Hepatocyte (in vitro differentiated cells): ENCODE measurements around the gene PLXNC1. TPM values are rescaled to one million over a fixed set of nuclear protein-coding genes. Genes with fewer than 3 reads are reported as not detected.
A peak's percentile ranks its signal among the peaks of the same experiment; 100 is the strongest.

Source experiments
- DNase-seq: peaks from one replicate; pipeline ENCODE4 v3.0.0-alpha.2; 2016; ENCODE audit warnings: low spot score
- H2AFZ ChIP-seq: fragments of 200-600 bp; sonication (generic); 2 replicates; pipeline ENCODE4 v1.6.0; 2016; ENCODE audit warnings: antibody characterized with exemption, mild to moderate bottlenecking
- H3K27ac ChIP-seq: fragments of 200-600 bp; sonication (generic); 2 replicates; pipeline ENCODE4 v1.5.1; 2016; ENCODE audit warnings: mild to moderate bottlenecking
- H3K27me3 ChIP-seq: fragments of 200-600 bp; sonication (generic); 2 replicates; pipeline ENCODE4 v1.6.1; 2016
- H3K36me3 ChIP-seq: fragments of 200-600 bp; sonication (generic); replicated peaks from 2 replicates; pipeline ENCODE4 v1.5.1; 2016; ENCODE audit warnings: low read depth; ENCODE audit not compliant: insufficient read depth
- H3K4me1 ChIP-seq: fragments of 200-600 bp; sonication (generic); 2 replicates; pipeline ENCODE4 v1.5.1; 2016; ENCODE audit warnings: mild to moderate bottlenecking, moderate library complexity; ENCODE audit not compliant: insufficient read depth
- H3K4me2 ChIP-seq: fragments of 200-600 bp; sonication (generic); 2 replicates; pipeline ENCODE4 v1.6.0; 2016
- H3K4me3 ChIP-seq: fragments of 200-600 bp; sonication (generic); 2 replicates; pipeline ENCODE4 v1.5.1; 2016; ENCODE audit warnings: mild to moderate bottlenecking
- H3K79me2 ChIP-seq: fragments of 200-600 bp; sonication (generic); 2 replicates; pipeline ENCODE4 v1.6.0; 2017; ENCODE audit warnings: mild to moderate bottlenecking
- H3K9me2 ChIP-seq: fragments of 200-600 bp; sonication (generic); replicated peaks from 2 replicates; pipeline ENCODE4 v1.6.0; 2017; ENCODE audit warnings: mild to moderate bottlenecking; ENCODE audit not compliant: insufficient read depth
- H3K9me3 ChIP-seq: fragments of 200-600 bp; sonication (generic); 2 replicates; pipeline ENCODE4 v1.5.1; 2016; ENCODE audit warnings: low read depth, mild to moderate bottlenecking
- H4K20me1 ChIP-seq: fragments of 200-600 bp; sonication (generic); 2 replicates; pipeline ENCODE4 v1.6.0; 2016; ENCODE audit warnings: mild to moderate bottlenecking; ENCODE audit not compliant: insufficient read depth, poor library complexity, severe bottlenecking
- EZH2 ChIP-seq: fragments of 200-600 bp; sonication (generic); IDR thresholded peaks from 2 replicates; pipeline ENCODE4 v1.6.1; 2016; ENCODE audit warnings: antibody characterized with exemption, mild to moderate bottlenecking, borderline replicate concordance
- EZH2phosphoT487 ChIP-seq: fragments of 200-600 bp; sonication (generic); IDR thresholded peaks from one replicate; pipeline ENCODE4 v1.6.1; 2018; ENCODE audit warnings: antibody characterized with exemption, mild to moderate bottlenecking, low read depth, moderate library complexity; ENCODE audit not compliant: unreplicated experiment, severe bottlenecking
- WGBS: methylation state at CpG from one replicate; pipeline ENCODE4 v1.1.6; 2016; ENCODE audit warnings: low lambda C conversion rate; ENCODE audit errors: missing lambda C conversion rate; 5-methylcytosine and 5-hydroxymethylcytosine counted together
- polyA plus RNA-seq: library from polyadenylated mRNA; unstranded; fragments of >200 nt; fragmentation: Nextera tagmentation; extraction: Ambion mirVana; gene quantifications from 2 replicates; pipeline ENCODE4 v1.2.1, GENCODE V29; 2016
- total RNA-seq: library from RNA; depleted of rRNA; stranded (reverse); fragments of >200 nt; gene quantifications from 2 replicates; pipeline ENCODE4 v1.2.3, GENCODE V29; 2014
- TF ChIP-seq, protein P1 (sequence below): fragments of 200-600 bp; sonication (generic); IDR thresholded peaks from 2 replicates; pipeline ENCODE4 v1.5.1; 2016; ENCODE audit warnings: antibody characterized with exemption, mild to moderate bottlenecking; ENCODE audit not compliant: poor library complexity

Gene PLXNC1
- total and polyA plus RNA-seq, 2 experiments from 2014 or later, result 6.7 to 23.2 TPM

DNA sequence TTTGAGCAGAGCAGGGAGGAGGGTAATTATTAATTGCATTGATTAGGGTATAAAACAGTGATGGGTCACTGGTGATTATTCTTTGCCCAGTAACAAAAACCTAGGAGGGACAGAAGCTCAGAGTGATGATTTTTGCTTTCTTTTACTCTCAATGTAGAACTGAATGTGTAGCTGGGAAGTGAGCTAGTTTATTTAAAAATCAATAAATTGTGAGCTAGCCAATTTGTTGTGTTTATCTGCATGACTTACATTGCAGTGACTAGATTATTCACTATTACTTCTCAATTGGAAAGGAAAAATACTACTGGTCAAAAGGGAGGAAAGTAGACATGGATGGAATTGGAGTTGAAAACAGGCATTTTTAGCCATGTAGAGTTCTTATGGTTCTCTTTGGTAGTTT lies 107.1 kb downstream of the PLXNC1 start:
- Histone ChIP-seq H3K4me2 (no peak overlapping the region), H3K9me3 (no peaks in the 10 kb centered on the region), H2AFZ (no peak overlapping the region), H3K79me2 (no peaks in the 10 kb centered on the region), H3K4me1 (no peaks in the 10 kb centered on the region), H3K36me3 (no peaks in the 10 kb centered on the region), H3K27me3 (no peaks in the 10 kb centered on the region), H4K20me1 (no peaks in the 10 kb centered on the region), H3K4me3 (no peak overlapping the region), H3K27ac (no peak overlapping the region), H3K9me2 (no peaks in the 10 kb centered on the region)
- no peak for DNase-seq
- no peak for TF ChIP-seq EZH2phosphoT487
- TF ChIP-seq, protein P1, sequence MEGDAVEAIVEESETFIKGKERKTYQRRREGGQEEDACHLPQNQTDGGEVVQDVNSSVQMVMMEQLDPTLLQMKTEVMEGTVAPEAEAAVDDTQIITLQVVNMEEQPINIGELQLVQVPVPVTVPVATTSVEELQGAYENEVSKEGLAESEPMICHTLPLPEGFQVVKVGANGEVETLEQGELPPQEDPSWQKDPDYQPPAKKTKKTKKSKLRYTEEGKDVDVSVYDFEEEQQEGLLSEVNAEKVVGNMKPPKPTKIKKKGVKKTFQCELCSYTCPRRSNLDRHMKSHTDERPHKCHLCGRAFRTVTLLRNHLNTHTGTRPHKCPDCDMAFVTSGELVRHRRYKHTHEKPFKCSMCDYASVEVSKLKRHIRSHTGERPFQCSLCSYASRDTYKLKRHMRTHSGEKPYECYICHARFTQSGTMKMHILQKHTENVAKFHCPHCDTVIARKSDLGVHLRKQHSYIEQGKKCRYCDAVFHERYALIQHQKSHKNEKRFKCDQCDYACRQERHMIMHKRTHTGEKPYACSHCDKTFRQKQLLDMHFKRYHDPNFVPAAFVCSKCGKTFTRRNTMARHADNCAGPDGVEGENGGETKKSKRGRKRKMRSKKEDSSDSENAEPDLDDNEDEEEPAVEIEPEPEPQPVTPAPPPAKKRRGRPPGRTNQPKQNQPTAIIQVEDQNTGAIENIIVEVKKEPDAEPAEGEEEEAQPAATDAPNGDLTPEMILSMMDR, result no peak
- no peak for TF ChIP-seq EZH2

DNA sequence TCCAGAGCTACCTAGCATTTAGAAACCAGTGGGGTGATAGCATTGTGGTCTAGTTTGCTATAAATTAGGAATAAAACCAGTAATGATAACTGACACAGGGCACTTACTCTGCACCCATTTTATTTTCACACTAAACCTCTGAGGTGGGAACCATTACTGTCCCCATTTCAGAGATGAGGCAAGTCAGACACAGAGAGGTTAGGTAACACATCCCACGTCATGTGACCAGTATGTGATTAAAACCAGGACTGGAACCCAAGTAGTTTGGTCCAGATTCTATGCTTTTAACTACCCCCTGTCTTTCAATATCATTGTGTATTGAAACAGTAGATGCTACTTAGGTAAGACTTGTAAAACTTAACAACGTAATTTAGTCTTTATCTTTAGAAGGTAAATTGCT lies 110.2 kb downstream of the PLXNC1 start:
- Histone ChIP-seq H3K4me3 (no peak overlapping the region), H3K36me3 (no peaks in the 10 kb centered on the region), H3K4me2 (no peak overlapping the region), H3K9me3 (no peaks in the 10 kb centered on the region), H4K20me1 (no peaks in the 10 kb centered on the region), H2AFZ (no peak overlapping the region), H3K9me2 (no peaks in the 10 kb centered on the region), H3K4me1 (peaks cover 9% of the 10 kb centered on the region), H3K27me3 (no peaks in the 10 kb centered on the region), H3K27ac (no peak overlapping the region), H3K79me2 (no peaks in the 10 kb centered on the region)
- TF ChIP-seq EZH2 (no peak), EZH2phosphoT487 (no peak)
- TF ChIP-seq, protein P1, result no peak
- no peak for DNase-seq
- WGBS, result 76% methylated on average over 2 of the region's 2 CpGs

DNA sequence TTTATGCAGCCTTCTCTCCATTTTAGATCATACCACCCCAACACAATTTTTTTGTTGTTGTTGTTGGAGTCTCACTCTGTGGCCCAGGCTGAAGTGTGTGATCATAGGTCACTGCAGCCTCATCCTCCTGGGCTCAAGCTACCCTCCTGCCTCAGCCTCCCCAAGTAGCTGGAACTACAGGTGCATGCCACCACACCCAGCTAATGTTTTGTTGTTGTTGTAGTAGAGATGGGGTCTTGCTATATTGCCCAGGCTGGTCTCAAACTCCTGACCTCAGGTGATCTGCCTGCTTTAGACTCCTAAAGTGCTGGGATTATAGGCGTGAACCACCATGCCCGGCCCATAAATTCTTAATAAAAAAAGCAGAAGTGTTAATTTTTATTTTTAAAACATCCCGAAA lies 111.6 kb downstream of the PLXNC1 start:
- H3K4me3 ChIP-seq, result no peak overlapping the region
- H4K20me1 ChIP-seq, result no peaks in the 10 kb centered on the region
- no peak for DNase-seq
- TF ChIP-seq EZH2phosphoT487 (no peak), EZH2 (no peak)
- TF ChIP-seq, protein P1, result no peak
- H3K4me2 ChIP-seq, result no peak overlapping the region
- H3K79me2 ChIP-seq, result no peaks in the 10 kb centered on the region
- H3K4me1 ChIP-seq, result peaks cover 22% of the 10 kb centered on the region
- no peak overlapping the region for H3K27ac ChIP-seq
- H2AFZ ChIP-seq, result no peak overlapping the region
- no peaks in the 10 kb centered on the region for H3K36me3 ChIP-seq
- H3K9me2 ChIP-seq, result no peaks in the 10 kb centered on the region
- 100% methylated on average over 3 of the region's 3 CpGs for WGBS
- H3K27me3 ChIP-seq, result no peaks in the 10 kb centered on the region
- no peaks in the 10 kb centered on the region for H3K9me3 ChIP-seq

DNA sequence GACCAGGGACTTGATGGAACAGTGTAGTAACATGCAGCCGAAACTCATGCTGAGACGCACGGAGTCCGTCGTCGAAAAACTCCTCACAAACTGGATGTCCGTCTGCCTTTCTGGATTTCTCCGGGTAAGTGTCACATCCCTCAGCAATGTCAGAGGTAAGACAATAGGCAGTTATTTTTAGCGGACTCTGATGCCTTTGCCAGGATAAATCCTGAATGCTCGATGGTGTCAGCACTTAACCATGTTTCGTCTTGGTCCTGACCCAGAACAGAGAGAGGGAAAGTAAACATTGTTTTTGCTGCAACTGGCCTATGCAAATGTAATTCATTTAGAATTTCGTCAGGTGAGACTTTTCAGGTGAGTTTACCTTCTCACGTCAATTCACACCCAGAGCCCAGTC lies 112.3 kb downstream of the PLXNC1 start:
- Histone ChIP-seq H3K27me3 (no peaks in the 10 kb centered on the region), H3K27ac (peak overlapping the region; percentile 28), H3K9me2 (no peaks in the 10 kb centered on the region), H3K4me2 (no peak overlapping the region), H3K4me3 (no peak overlapping the region), H4K20me1 (no peaks in the 10 kb centered on the region), H3K79me2 (no peaks in the 10 kb centered on the region), H3K36me3 (no peaks in the 10 kb centered on the region), H2AFZ (no peak overlapping the region), H3K4me1 (peaks cover 22% of the 10 kb centered on the region), H3K9me3 (no peaks in the 10 kb centered on the region)
- 90% methylated on average over 13 of the region's 13 CpGs for WGBS
- no peak for TF ChIP-seq EZH2
- TF ChIP-seq, protein P1, result no peak
- TF ChIP-seq EZH2phosphoT487, result no peak
- no peak for DNase-seq
